Ishikawa (cell line): ENCODE measurements around the gene CARD11.

Source experiments
- CEBPB ChIP-seq: IDR thresholded peaks from 2 replicates; pipeline ENCODE4 v1.6.1; 2012
- CREB1 ChIP-seq: IDR thresholded peaks from 2 replicates; pipeline ENCODE4 v1.6.1; 2012; ENCODE audit warnings: low read depth
- EGR1 ChIP-seq: IDR thresholded peaks from 2 replicates; pipeline ENCODE4 v1.6.1; 2012
- EP300 ChIP-seq: IDR thresholded peaks from 2 replicates; pipeline ENCODE4 v1.6.1; 2012; ENCODE audit warnings: borderline replicate concordance
- TCF12 ChIP-seq: IDR thresholded peaks from 2 replicates; pipeline ENCODE4 v1.6.1; 2012; ENCODE audit warnings: low read depth
- TEAD4 ChIP-seq: IDR thresholded peaks from 2 replicates; pipeline ENCODE4 v1.6.1; 2012
- TF ChIP-seq, protein P1 (sequence below): IDR thresholded peaks from 2 replicates; pipeline ENCODE4 v1.6.1; 2012
- TF ChIP-seq, protein P2 (sequence below): IDR thresholded peaks from 2 replicates; pipeline ENCODE4 v1.6.1; 2012; ENCODE audit warnings: low read depth, mild to moderate bottlenecking

DNA sequence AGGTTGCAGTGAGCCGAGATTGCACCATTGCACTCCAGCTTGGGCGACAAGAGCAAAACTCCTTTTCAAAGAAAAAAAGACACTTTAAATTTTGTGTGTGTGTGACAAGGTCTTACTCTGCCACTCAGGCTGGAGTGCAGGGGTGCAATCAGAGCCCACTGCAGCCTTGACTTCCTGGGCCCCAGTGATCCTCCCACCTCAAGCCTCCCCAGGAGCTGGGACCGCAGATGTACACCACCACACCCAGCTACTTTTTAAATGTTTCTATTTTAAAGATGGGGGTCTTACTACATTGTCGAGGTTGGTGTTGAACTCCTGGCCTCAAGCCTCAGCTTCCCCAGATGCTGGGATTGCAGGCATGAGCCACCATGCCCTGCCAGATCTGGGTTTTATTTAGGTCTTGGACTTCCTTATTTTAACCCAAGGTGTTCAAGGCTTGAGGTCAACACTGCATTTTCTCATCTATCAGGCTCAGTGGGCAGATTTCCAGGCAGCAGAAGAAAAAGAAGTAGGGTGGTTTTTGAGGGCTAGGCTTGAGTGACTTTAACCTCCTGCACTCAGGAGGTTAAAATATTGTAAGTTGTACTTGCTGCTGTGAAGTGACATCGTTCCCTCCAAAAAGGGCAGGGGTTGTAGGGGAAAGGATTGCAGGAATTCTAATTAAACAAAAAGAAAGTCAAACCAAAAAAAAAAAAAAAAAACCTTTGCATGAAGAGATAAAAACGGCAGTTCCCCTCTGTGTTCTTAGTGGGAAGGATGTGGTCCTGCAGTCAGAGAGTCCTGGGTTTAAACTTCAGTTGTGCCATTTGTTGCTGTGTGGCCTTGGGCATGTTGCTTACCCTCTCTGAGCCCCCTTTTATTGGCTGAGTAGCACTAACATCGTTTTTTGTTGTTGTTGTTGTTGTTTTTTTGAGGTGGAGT is 71.5 kb downstream of the CARD11 start:
- TF ChIP-seq CREB1 (no peak), EGR1 (no peak), TCF12 (no peak), TEAD4 (no peak), CEBPB (no peak), EP300 (no peak)
- TF ChIP-seq, protein P1, sequence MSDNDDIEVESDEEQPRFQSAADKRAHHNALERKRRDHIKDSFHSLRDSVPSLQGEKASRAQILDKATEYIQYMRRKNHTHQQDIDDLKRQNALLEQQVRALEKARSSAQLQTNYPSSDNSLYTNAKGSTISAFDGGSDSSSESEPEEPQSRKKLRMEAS = no peak
- TF ChIP-seq, protein P2, sequence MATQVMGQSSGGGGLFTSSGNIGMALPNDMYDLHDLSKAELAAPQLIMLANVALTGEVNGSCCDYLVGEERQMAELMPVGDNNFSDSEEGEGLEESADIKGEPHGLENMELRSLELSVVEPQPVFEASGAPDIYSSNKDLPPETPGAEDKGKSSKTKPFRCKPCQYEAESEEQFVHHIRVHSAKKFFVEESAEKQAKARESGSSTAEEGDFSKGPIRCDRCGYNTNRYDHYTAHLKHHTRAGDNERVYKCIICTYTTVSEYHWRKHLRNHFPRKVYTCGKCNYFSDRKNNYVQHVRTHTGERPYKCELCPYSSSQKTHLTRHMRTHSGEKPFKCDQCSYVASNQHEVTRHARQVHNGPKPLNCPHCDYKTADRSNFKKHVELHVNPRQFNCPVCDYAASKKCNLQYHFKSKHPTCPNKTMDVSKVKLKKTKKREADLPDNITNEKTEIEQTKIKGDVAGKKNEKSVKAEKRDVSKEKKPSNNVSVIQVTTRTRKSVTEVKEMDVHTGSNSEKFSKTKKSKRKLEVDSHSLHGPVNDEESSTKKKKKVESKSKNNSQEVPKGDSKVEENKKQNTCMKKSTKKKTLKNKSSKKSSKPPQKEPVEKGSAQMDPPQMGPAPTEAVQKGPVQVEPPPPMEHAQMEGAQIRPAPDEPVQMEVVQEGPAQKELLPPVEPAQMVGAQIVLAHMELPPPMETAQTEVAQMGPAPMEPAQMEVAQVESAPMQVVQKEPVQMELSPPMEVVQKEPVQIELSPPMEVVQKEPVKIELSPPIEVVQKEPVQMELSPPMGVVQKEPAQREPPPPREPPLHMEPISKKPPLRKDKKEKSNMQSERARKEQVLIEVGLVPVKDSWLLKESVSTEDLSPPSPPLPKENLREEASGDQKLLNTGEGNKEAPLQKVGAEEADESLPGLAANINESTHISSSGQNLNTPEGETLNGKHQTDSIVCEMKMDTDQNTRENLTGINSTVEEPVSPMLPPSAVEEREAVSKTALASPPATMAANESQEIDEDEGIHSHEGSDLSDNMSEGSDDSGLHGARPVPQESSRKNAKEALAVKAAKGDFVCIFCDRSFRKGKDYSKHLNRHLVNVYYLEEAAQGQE = no peak
